ENCODE data around the gene MLXIP.
A peak's percentile ranks its signal among the peaks of the same experiment; 100 is the strongest.
"Not testable (repeated sequence)": the region's sequence is repeated elsewhere in the genome, so short reads cannot be mapped to it uniquely, and the experiment has no call there.

Gene MLXIP

GRCh38 chr12:122096014-122096413 lies 17.5 kb downstream of the MLXIP start:
- no peak for DNase-seq (ENCODE audit: low read depth in 2 of 2)

- no peak for DNase-seq (ENCODE audit: low read depth in 2 of 2)
These were observed 18.1 kb downstream of the MLXIP start for GRCh38 chr12:122096591-122097149.

GRCh38 chr12:122097584-122097926 lies 19.0 kb downstream of the MLXIP start:
- DNase-seq (ENCODE audit: low read depth in 2 of 2): no peak

GRCh38 chr12:122097927-122098756 lies 19.6 kb downstream of the MLXIP start:
- DNase-seq (ENCODE audit: low read depth in 2 of 2): no peak

GRCh38 chr12:122099280-122099749 lies 20.8 kb downstream of the MLXIP start:
- DNase-seq (ENCODE audit: low read depth in 2 of 2): no peak

- no peak for DNase-seq (ENCODE audit: low read depth in 2 of 2)
These were observed 21.3 kb downstream of the MLXIP start for GRCh38 chr12:122099856-122100255.

- no peak for DNase-seq (ENCODE audit: low read depth in 2 of 2)
These were observed 22.0 kb downstream of the MLXIP start for GRCh38 chr12:122100568-122100967.

- DNase-seq (ENCODE audit: low read depth in 2 of 2): no peak
These were observed 23.8 kb downstream of the MLXIP start for GRCh38 chr12:122102331-122102730.

GRCh38 chr12:122104844-122105243 lies 26.3 kb downstream of the MLXIP start:
- DNase-seq (ENCODE audit: low read depth in 2 of 2): no peak

GRCh38 chr12:122105496-122105895 lies 26.9 kb downstream of the MLXIP start:
- DNase-seq (ENCODE audit: low read depth in 2 of 2): not testable (repeated sequence)

- no peak for DNase-seq (ENCODE audit: low read depth in 2 of 2)
These were observed 28.3 kb downstream of the MLXIP start for GRCh38 chr12:122106843-122107242.

GRCh38 chr12:122107261-122107660 lies 28.7 kb downstream of the MLXIP start:
- no peak for DNase-seq (ENCODE audit: low read depth in 2 of 2)

- no peak for DNase-seq (ENCODE audit: low read depth in 2 of 2)
These were observed 32.6 kb downstream of the MLXIP start for GRCh38 chr12:122111089-122111641.

- DNase-seq (ENCODE audit: low read depth in 2 of 2): no peak
These were observed 38.4 kb downstream of the MLXIP start for GRCh38 chr12:122116707-122117535.

GRCh38 chr12:122117979-122118378 lies 39.4 kb downstream of the MLXIP start:
- DNase-seq (ENCODE audit: low read depth in 2 of 2): no peak

- DNase-seq (ENCODE audit: low read depth in 2 of 2): not testable (repeated sequence)
These were observed 42.8 kb downstream of the MLXIP start for GRCh38 chr12:122121341-122121740.

GRCh38 chr12:122121745-122122144 lies 43.2 kb downstream of the MLXIP start:
- DNase-seq (ENCODE audit: low read depth in 2 of 2): no peak

- peak; percentile 49 to 68 for DNase-seq (ENCODE audit: low read depth in 2 of 2)
These were observed 44.6 kb downstream of the MLXIP start for GRCh38 chr12:122123051-122123760.

- DNase-seq (ENCODE audit: low read depth in 2 of 2): no peak
These were observed 45.2 kb downstream of the MLXIP start for GRCh38 chr12:122123761-122124145.

- no peak for DNase-seq (ENCODE audit: low read depth in 2 of 2)
These were observed 45.8 kb downstream of the MLXIP start for GRCh38 chr12:122124370-122124769.
